ENCODE data around the gene STING1. TPM values are rescaled to one million over a fixed set of nuclear protein-coding genes. Genes with fewer than 3 reads are reported as not detected.
"Not testable (repeated sequence)": the region's sequence is repeated elsewhere in the genome, so short reads cannot be mapped to it uniquely, and the experiment has no call there.

STING1 gene
- total RNA-seq, 2 experiments from 2014 or later: 136 to 140 TPM

GRCh38 chr5:139495638-139496435, 13.3 kb upstream of the STING1 start:
- Mint-ChIP-seq H3K4me3 (no peak overlapping the region), H3K27ac (no peak overlapping the region), H3K4me1 (ENCODE audit: low read depth) (peaks cover 23% of the 10 kb centered on the region), H3K27me3 (ENCODE audit: low read depth) (no peaks in the 10 kb centered on the region), H3K9me3 (no peaks in the 10 kb centered on the region), H3K36me3 (ENCODE audit: low read depth) (no peaks in the 10 kb centered on the region)
- CTCF ChIA-PET: interaction anchor here (0.7 to 6.0 kb wide), 6 partner anchors 14 to 73 kb away, joined by 3 to 28 read pairs (median 4); partner anchors contain the start of gene STING1
- intact Hi-C loops (cut with micrococcal nuclease): no loop called here
- DNase-seq: peak; percentile 46

- no peaks in the 10 kb centered on the region for H3K36me3 Mint-ChIP-seq (ENCODE audit: low read depth)
- CTCF ChIA-PET: interaction anchor here (0.7 to 6.0 kb wide), 6 partner anchors 11 to 72 kb away, joined by 3 to 28 read pairs (median 4); partner anchors contain the start of gene STING1
- no peak for DNase-seq
- peaks cover 23% of the 10 kb centered on the region for H3K4me1 Mint-ChIP-seq (ENCODE audit: low read depth)
- H3K9me3 Mint-ChIP-seq: no peaks in the 10 kb centered on the region
- no peak overlapping the region for H3K4me3 Mint-ChIP-seq
- intact Hi-C loops (cut with micrococcal nuclease): no loop called here
- H3K27me3 Mint-ChIP-seq (ENCODE audit: low read depth): no peaks in the 10 kb centered on the region
- H3K27ac Mint-ChIP-seq: no peak overlapping the region
Measured at GRCh38 chr5:139494832-139495231, 12.3 kb upstream of the STING1 start.

DNA sequence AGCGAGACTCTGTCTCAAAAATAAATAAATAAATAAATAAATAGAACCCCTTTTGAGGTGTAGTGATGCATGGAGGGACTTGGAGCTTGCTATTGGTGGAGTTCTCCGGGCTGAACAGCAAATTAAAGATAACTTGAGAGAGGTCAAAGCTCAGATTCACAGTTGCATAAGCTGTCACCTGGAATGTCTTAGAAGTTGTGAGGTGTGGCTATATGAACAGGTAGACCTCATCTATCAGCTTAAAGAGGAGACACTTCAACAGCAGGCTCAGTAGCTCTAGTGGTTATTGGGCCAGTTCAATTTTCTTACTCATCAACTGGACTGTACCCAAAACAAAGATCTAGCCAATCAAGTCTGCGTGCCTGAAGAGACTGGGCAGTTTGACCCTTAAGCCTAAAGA, 11.7 kb upstream of the STING1 start:
- Mint-ChIP-seq H3K27ac (no peak overlapping the region), H3K4me1 (ENCODE audit: low read depth) (peaks cover 23% of the 10 kb centered on the region), H3K4me3 (no peak overlapping the region), H3K9me3 (no peaks in the 10 kb centered on the region), H3K36me3 (ENCODE audit: low read depth) (no peaks in the 10 kb centered on the region), H3K27me3 (ENCODE audit: low read depth) (no peaks in the 10 kb centered on the region)
- DNase-seq: no peak
- CTCF ChIA-PET: interaction anchor here (0.6 to 6.0 kb wide), 5 partner anchors 11 to 1012 kb away, joined by 3 to 28 read pairs (median 4); partner anchors contain the start of gene STING1
- intact Hi-C loops (cut with micrococcal nuclease): no loop called here

- intact Hi-C loops (cut with micrococcal nuclease): no loop called here
- H3K9me3 Mint-ChIP-seq: no peaks in the 10 kb centered on the region
- H3K27me3 Mint-ChIP-seq (ENCODE audit: low read depth): no peaks in the 10 kb centered on the region
- H3K27ac Mint-ChIP-seq: no peak overlapping the region
- CTCF ChIA-PET: interaction anchor here (0.5 to 1.3 kb wide), 3 partner anchors 37 to 73 kb away, joined by 3 to 4 read pairs (median 3); no protein-coding TSS in a partner anchor
- no peak for DNase-seq
- peaks cover 30% of the 10 kb centered on the region for H3K4me1 Mint-ChIP-seq (ENCODE audit: low read depth)
- peak overlapping the region; percentile 23 for H3K4me3 Mint-ChIP-seq
- no peaks in the 10 kb centered on the region for H3K36me3 Mint-ChIP-seq (ENCODE audit: low read depth)
Measured at GRCh38 chr5:139492700-139493192, 10.2 kb upstream of the STING1 start.

GRCh38 chr5:139488260-139488659, 5.7 kb upstream of the STING1 start:
- no peak for DNase-seq
- Mint-ChIP-seq H3K27me3 (ENCODE audit: low read depth) (no peaks in the 10 kb centered on the region), H3K36me3 (ENCODE audit: low read depth) (no peaks in the 10 kb centered on the region), H3K27ac (no peak overlapping the region), H3K4me1 (ENCODE audit: low read depth) (peaks cover 27% of the 10 kb centered on the region), H3K4me3 (no peak overlapping the region), H3K9me3 (no peaks in the 10 kb centered on the region)
- intact Hi-C loops (cut with micrococcal nuclease): no loop called here
- CTCF ChIA-PET: interaction anchor here (0.6 kb wide), 2 partner anchors 29 to 38 kb away, joined by 3 read pairs; no protein-coding TSS in a partner anchor

- Mint-ChIP-seq H3K27me3 (ENCODE audit: low read depth) (no peaks in the 10 kb centered on the region), H3K27ac (no peak overlapping the region), H3K9me3 (no peaks in the 10 kb centered on the region), H3K36me3 (ENCODE audit: low read depth) (peaks cover 6% of the 10 kb centered on the region), H3K4me3 (no peak overlapping the region), H3K4me1 (ENCODE audit: low read depth) (peaks cover 25% of the 10 kb centered on the region)
- CTCF ChIA-PET: interaction anchor here (0.9 kb wide), 1 partner anchor 26 kb away, joined by 4 read pairs; no protein-coding TSS in a partner anchor
- no peak for DNase-seq
- intact Hi-C loops (cut with micrococcal nuclease): no loop called here
Measured at GRCh38 chr5:139486201-139486600, 3.6 kb upstream of the STING1 start.

DNA sequence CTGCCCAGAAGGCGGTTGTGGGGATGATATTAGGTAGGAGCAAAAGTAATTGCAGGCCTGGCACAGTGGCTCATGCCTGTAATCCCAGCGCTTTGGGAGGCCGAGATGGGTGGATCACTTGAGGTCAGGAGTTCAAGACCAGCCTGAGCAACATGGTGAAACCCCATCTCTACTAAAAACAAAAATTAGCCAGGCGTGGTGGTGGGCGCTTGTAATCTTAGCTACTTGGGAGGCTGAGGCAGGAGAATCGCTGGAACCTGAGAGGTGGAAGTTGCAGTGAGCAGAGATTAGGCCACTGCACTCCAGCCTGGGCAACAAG, 291 bp upstream of the STING1 start:
- H3K27me3 Mint-ChIP-seq (ENCODE audit: low read depth); H3K9me3 Mint-ChIP-seq; DNase-seq: not testable (repeated sequence)
- Mint-ChIP-seq H3K27ac (peak overlapping the region; percentile 100), H3K4me3 (peak overlapping the region; percentile 100), H3K4me1 (ENCODE audit: low read depth) (peaks cover 44% of the 10 kb centered on the region), H3K36me3 (ENCODE audit: low read depth) (peaks cover 33% of the 10 kb centered on the region)
- CTCF ChIA-PET: interaction anchor here (0.6 to 3.5 kb wide), 12 partner anchors 11 to 80 kb away, joined by 3 to 37 read pairs (median 6); no protein-coding TSS in a partner anchor
- intact Hi-C loops (cut with micrococcal nuclease): loop anchor here (1.0 kb wide), 5 partner anchors 24 to 69 kb away; partner anchors contain the start of gene DNAJC18

DNA sequence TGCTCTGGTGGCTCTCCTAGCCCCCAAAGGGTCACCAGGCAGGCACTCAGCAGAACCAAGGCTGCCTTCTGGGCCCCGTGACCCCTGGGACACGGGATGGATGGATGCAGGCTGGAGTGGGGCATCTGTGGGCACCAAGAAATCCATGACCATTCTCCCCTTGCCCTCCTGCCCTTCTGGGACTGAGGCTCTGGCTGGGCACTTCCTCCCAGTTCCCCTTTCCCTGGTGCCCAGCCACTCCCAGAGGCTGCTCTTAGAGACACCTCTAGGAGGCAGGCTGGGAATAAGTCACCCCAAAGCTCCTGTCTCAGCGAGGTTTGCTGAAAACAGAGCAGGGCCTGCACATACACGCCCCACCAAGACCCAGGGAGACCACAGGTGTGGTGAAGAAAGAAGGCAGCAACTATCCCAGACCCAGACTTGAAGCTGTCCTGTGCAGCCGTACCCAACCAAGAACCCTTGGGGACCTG, 943 bp downstream of the STING1 start:
- peak; percentile 52 for DNase-seq
- intact Hi-C loops (cut with micrococcal nuclease): loop anchor here (1.0 kb wide), 7 partner anchors 9 to 67 kb away; partner anchors contain the start of gene DNAJC18
- Mint-ChIP-seq H3K9me3 (no peaks in the 10 kb centered on the region), H3K27me3 (ENCODE audit: low read depth) (no peaks in the 10 kb centered on the region), H3K27ac (peak overlapping the region; percentile 100), H3K36me3 (ENCODE audit: low read depth) (peaks cover 41% of the 10 kb centered on the region), H3K4me3 (peak overlapping the region; percentile 100), H3K4me1 (ENCODE audit: low read depth) (peaks cover 50% of the 10 kb centered on the region)
- CTCF ChIA-PET: interaction anchor here (0.8 to 3.5 kb wide), 18 partner anchors 8 to 192 kb away, joined by 3 to 37 read pairs (median 4); partner anchors contain the start of genes DNAJC18 and UBE2D2

GRCh38 chr5:139481122-139481533, 1.4 kb downstream of the STING1 start:
- Mint-ChIP-seq H3K4me3 (peak overlapping the region; percentile 100), H3K27ac (peak overlapping the region; percentile 100), H3K9me3 (no peaks in the 10 kb centered on the region), H3K27me3 (ENCODE audit: low read depth) (no peaks in the 10 kb centered on the region), H3K36me3 (ENCODE audit: low read depth) (peaks cover 42% of the 10 kb centered on the region), H3K4me1 (ENCODE audit: low read depth) (peaks cover 53% of the 10 kb centered on the region)
- CTCF ChIA-PET: interaction anchor here (0.8 to 3.5 kb wide), 15 partner anchors 7 to 193 kb away, joined by 3 to 37 read pairs (median 3); partner anchors contain the start of genes DNAJC18, SMIM33 and UBE2D2
- DNase-seq: peak; percentile 74
- intact Hi-C loops (cut with micrococcal nuclease): loop anchor here (1.0 kb wide), 2 partner anchors 9 to 32 kb away; no protein-coding TSS in a partner anchor

- H3K27me3 Mint-ChIP-seq (ENCODE audit: low read depth); H3K4me3 Mint-ChIP-seq; intact Hi-C loops (cut with micrococcal nuclease); H3K9me3 Mint-ChIP-seq; H3K27ac Mint-ChIP-seq; DNase-seq: not testable (repeated sequence)
- CTCF ChIA-PET: interaction anchor here (0.9 to 2.5 kb wide), 3 partner anchors 34 to 59 kb away, joined by 3 to 20 read pairs (median 6); no protein-coding TSS in a partner anchor
- peaks cover 62% of the 10 kb centered on the region for H3K4me1 Mint-ChIP-seq (ENCODE audit: low read depth)
- peaks cover 55% of the 10 kb centered on the region for H3K36me3 Mint-ChIP-seq (ENCODE audit: low read depth)
Measured at GRCh38 chr5:139479729-139480128, 2.8 kb downstream of the STING1 start.

- Mint-ChIP-seq H3K36me3 (ENCODE audit: low read depth) (peaks cover 58% of the 10 kb centered on the region), H3K4me3 (peak overlapping the region; percentile 39), H3K4me1 (ENCODE audit: low read depth) (peaks cover 65% of the 10 kb centered on the region), H3K27ac (peak overlapping the region; percentile 66)
- DNase-seq; H3K27me3 Mint-ChIP-seq (ENCODE audit: low read depth); intact Hi-C loops (cut with micrococcal nuclease); H3K9me3 Mint-ChIP-seq: not testable (repeated sequence)
- CTCF ChIA-PET: interaction anchor here (1.2 to 2.5 kb wide), 3 partner anchors 35 to 58 kb away, joined by 3 to 20 read pairs (median 6); no protein-coding TSS in a partner anchor
Measured at GRCh38 chr5:139478657-139479423, 3.7 kb downstream of the STING1 start.
